HG03280 (cell line): ENCODE measurements around the gene ATP10A.

Source experiments
- ATAC-seq: cut with Tn5 transposase; IDR thresholded peaks from one replicate; pipeline ENCODE4 v1.9.1; 2021; ENCODE audit warnings: mild to moderate bottlenecking, moderate library complexity; ENCODE audit not compliant: unreplicated experiment

The ATP10A gene

GRCh38 chr15:25797035-25797434, 66.1 kb downstream of the ATP10A start:
- no peak for ATAC-seq

DNA sequence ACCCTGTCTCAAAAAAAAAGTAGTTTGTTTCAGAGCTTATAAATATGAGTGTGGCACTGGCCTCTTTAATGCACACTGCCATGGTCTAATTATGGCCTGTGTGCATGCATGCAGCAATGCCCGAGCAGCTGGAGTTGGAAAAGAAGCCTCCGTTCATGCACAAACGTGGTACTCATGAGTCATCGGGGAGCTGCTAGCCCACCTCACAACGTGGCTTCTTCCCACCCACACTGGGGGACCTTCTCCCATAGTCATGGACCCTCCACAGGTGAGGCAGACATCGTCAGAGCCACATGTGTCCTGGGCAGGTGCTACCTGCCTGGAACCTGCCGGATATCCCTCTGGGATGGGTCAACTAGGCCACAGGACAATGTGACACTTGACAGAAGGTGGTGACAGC, 66.7 kb downstream of the ATP10A start:
- ATAC-seq, result no peak

GRCh38 chr15:25795712-25796111, 67.4 kb downstream of the ATP10A start:
- ATAC-seq, result no peak

GRCh38 chr15:25795061-25795460, 68.1 kb downstream of the ATP10A start:
- no peak for ATAC-seq

DNA sequence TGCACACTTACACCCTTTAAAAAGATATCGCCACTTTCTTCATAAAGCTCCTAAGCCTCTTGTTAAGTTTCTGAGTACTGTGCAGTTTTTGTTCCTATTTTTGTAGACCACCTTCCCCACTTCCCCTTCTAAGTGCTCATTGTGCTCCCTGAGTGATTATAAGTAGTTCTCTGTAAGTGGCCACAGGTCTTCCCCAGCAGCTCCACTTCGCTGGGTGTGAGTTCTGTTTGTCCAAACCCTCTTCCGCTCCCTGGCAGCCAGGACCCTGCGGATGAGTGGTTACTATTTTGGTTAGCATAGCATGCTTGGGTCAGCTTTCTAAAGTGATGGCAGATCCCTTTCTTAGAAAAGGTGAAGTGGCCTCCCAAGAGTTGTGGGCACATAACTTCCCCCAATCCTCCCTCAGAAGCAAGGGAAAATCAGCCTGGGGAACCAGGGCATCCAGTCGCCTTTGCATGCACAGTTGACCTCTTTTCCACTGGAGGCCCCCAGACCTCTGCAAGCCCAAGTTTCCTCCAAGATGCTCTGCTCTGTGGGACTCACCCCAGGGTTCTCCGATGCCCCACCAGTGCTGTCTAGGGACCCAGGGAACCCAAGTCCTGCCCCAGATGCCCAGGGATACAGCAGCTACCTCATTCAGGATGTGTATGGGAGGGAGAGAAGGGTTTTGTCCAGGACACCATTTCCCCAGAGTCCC, 69.6 kb downstream of the ATP10A start:
- ATAC-seq, result peak; percentile 59

- no peak for ATAC-seq
These were observed 71.0 kb downstream of the ATP10A start for GRCh38 chr15:25792128-25792527.

DNA sequence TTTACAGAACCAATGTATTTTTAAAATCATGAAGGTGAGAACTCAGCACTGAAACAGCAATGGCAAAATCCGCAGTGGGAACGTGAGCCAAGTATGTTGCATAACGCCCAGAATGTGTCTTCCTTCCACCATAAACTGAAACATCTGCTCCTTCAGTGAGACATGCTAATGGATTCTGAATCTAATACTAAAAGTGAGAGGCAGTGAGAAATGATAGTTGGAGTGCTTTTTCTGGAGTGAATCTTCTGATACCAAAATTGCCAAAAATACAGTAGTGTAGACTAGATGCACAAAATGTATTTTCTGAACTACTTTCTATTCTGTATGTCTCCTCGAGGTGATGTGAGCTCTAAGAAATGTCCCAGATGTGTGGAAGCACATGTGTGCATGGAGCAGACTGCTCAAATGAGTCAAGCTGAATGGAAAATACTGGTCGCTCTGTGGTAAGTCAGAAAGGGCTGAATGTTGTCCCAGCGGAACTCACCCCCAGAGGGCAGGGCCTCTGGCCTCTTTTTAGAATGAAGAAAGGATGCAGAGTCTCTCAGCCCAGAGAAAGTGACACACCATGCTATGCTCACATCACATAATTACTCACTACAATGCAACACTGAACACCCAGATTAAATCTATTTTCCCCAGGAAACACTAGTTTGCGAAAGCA, 73.0 kb downstream of the ATP10A start:
- no peak for ATAC-seq

- no peak for ATAC-seq
These were observed 73.5 kb downstream of the ATP10A start for GRCh38 chr15:25789616-25789999.

DNA sequence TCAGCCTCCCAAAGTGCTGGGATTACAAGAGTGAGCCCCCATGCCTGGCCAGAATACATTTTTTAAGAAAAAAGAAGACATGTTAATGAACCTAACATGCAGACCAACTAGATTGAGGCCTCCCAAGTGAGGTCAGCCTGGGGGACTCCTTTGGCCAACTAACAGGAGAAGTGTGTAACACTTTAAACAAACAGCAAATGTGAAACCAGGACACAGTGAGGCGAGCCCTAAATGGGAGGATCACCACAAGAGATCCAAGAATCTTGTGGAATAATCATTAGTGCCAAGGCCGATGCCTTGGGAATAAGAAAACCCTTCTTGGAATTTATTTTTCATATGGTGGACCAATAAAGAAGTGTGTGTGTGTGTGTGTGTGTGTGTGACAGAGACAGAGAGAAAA, 73.9 kb downstream of the ATP10A start:
- no peak for ATAC-seq

DNA sequence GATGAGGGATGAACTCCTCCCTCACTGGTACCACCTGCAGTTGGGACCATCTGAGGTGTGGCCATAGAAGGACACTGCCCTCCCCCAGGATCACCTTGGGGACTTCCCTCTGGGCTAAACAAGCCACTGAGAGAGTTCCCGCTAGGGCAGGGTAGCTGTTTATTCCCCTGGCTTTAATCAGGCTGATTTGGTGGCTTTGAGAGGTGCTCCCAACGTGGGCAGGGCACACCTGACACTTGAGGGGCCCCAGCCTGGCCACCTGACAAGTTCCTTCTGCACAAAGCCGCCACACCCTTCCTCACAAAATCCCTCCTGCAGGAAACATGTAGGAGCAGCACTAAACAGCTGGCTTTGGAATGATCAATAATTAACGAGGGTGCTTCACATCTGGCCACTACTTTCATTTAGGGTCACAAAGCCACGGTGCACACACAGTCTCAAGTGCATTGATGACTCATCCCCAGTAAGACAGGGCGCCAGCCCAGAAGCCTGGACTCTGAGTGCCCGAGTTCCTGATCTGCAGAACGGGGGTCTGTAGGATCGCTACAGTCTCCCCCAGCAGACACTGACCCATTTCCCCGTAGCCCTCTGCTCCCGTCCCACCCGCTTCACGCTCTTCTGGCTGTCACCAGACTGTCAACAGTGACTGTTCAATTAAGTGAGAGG, 75.1 kb downstream of the ATP10A start:
- ATAC-seq, result no peak

DNA sequence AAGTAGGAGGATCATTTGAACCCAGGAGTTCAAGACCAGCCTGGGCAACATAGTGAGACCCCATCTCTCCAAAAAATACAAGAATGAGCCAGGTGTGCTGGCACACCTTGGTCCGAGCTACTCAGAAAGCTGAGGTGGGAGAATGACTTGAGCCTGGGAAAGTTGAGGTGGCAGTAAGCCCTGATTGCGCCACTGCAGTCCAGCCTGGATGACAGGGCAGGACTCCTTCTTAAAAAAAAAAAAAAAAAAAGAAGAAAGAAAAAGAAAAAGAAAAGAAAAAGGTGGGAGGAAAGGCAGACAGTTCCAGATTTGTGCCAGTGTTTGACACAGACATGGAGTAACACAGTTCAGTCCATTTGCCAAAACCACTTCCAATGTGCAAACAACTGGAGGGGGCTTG, 75.7 kb downstream of the ATP10A start:
- no peak for ATAC-seq

DNA sequence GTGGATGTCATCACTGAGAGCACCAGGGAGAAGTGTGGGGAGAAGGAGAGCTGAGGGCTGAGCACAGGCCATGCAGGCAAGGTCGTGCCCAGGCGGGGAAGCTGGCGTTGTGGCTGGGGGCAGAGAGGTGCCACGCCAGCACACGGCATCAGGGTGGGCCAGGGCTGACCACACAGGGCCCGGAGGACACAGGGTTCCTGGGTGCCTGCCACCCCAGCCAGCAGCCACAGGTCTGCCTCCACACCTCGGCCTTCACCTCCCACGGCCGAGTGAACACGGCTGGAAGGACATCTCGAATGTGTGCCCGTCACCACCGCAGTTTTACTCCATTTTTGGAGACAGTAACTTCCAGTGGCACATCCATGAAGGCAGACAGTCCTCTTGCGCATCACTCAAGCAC, 77.1 kb downstream of the ATP10A start:
- no peak for ATAC-seq

- no peak for ATAC-seq
These were observed 77.5 kb downstream of the ATP10A start for GRCh38 chr15:25785641-25786025.

DNA sequence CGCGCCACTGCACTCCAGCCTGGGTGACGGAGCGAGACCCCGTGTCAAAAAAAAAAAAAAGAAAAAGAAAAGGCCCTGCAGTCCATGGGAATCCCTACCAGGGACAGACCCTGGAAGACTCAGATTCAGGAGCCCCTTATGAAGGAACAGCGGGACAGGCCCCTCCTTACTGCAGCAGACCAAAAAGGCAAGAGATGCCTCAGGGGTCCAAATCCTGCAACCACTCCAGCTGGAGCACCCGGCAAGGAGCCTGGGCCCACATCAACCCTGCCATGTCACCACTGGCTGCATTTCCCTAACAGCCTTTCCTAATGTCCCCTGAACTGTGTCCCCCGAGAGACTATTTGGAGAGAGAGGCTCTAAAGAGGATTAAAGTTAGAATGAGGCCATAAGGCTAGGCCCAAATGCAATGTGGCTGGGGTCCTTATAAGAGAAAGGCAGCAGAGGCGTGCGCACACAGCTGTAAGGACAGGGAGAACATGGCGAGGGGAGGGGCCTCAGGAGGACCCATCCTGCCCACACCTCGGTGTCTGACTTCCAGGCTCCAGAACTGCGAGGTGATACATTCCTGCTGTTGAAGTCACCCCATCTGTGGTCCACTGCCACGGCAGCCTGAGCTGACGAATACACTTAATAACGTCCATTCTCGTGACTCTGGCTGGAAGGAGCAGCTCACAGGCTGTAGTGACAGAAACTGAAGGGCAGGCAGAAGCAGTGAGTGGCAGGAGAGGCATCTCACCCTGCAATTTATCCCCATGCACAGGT, 78.1 kb downstream of the ATP10A start:
- no peak for ATAC-seq

GRCh38 chr15:25783607-25784540, 79.3 kb downstream of the ATP10A start:
- no peak for ATAC-seq

DNA sequence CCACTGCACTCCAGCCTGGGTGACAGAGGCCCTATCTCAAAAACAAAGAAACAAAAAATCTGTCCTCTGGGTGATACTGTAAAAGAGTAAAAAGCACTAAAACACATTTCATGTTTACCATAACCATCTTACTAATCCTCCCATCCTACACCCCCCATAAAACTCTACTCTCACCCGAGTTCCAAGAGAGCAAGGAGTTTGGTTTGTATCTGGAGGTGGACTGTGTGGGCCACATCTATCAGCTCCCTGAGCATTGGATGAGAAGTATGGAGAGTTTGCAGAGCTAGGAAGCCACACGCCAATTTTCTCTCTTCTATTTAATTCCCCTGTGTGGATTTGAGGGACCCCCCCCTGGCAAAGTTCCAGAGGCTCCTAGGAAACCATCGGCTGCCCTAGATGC, 80.0 kb downstream of the ATP10A start:
- ATAC-seq, result no peak

DNA sequence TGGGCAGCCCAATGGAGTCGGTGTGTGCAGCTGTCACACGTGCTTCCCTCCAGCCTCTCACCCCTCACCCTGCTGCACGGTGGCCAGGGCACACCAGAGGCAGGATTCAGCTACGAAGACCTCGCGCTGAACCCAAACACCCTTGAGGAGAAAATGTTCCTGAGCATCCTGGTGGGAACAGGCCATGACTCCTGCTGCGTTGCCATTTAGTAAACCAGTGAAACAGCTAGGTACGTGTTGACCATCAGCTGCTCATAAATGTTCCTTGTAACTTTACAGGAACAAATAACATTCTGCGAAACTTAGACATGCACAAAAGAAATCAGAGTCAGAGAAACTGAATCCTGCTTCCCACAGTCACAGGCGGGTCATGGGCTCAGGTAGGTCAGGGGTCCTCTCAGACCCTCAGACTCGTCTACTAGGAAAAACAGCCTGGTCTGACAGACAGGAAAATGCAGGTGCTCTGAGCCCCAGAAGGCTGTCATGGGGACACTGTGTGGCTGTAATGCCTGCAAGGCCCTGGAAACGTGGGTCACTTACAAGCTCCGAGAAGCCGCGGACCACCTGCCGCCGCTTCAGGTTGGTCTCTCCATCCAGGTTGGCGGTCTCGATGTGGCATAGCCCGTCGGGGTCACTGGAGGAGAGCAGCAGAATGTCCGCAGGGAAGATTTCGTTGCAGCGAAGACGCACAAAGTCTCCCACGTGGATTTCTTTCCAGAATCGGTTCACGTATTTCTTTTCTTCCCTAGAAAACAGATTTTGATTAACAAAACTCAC, 82.5 kb downstream of the ATP10A start:
- no peak for ATAC-seq

DNA sequence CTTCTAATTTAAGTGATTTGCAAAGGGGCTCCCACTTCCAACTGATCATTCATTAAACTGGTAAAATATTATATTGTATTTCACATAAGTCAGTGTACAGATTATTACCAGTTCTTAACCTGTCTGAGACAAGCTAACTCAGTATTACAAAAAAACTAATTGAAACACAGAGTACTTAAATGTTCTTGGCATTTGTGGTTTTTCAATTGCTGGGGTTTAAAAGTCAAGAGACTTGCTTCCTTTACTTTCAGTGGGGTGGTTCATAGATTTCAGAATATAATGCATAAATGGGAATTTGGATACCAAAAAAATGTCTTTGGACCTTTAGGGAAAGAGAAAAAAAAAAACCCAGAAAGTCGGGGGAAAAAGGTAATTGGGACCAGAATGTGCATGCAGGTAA, 85.0 kb downstream of the ATP10A start:
- ATAC-seq, result no peak

GRCh38 chr15:25777037-25777436, 86.1 kb downstream of the ATP10A start:
- no peak for ATAC-seq
